HG02870 (cell line): ENCODE results near the gene SHPK.
"Not testable (repeated sequence)": the region's sequence is repeated elsewhere in the genome, so short reads cannot be mapped to it uniquely, and the experiment has no call there.

Source experiments
- ATAC-seq: cut with Tn5 transposase; IDR thresholded peaks from one replicate; pipeline ENCODE4 v1.9.1; 2021; ENCODE audit warnings: mild to moderate bottlenecking, moderate library complexity; ENCODE audit not compliant: unreplicated experiment

The SHPK gene

DNA sequence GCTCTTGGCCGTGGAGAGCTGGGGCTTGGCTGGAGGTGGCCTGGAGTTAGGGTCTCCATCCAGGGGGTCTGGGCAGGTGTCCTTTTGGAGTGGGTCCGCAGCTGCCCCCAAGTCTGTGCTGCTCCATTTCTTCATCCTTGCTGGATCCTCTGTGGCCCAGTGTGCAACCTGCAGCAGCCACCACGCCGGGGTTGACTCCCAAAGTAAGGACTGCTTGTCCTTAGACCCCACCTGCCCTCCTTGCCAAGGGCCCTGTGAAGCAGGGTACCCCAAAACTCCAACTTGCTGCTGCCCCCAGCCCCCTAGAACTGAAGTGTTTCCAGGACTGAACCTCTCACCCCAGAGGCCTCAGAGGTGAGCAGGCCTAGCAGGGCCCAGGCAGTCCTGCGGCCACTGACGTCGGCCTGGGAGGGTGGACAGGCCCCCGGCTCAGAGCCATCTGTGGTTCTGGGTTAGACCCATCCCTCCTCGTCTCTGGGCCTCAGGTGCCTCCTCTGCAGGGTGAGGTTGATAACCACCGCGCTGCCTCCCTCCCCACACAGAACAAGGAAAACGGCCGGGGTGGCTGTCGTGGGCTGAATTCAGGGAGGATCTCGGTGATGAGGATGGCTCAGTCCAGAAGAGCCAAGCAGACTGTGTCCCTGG lies 43.7 kb downstream of the SHPK start:
- ATAC-seq: no peak

DNA sequence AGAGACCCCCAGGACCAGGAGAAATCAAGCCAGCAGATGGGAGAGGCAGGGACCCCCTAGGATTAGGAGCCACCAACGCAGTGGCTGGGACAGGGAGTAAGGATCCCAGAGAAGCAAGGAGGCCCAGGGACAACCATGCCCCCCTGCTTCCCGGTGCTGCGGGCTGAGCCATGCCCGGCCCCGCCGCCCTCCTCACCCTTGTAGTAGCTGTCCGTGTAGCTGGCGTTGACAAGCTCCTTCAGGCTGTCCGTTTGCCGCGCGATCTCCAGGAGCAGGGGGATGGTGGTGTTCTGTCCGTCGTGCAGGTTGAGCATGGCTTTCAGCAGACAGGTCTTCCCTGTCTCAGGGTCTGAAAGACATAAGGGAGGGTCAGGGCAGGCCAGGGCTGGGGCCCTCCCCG lies 45.3 kb downstream of the SHPK start:
- no peak for ATAC-seq

DNA sequence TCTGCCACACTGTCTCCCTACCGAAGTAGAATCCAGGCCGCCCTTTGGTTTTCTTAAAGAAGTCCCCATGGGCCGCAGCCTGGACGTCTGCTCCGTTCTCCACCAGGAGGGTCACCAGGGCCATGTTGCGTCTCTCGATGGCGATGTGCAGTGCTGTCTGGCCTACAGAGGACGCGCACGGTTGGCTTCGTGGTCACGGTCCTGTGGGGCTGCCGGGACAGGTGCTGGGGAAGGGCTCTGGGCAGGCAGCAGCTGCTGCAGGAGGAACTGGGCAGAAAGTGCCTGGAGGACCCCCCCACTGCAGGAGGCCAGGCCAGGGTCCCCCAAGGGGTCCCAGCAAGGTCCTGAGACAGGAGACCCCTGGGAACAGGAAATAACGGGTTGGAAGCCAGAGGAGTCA lies 45.8 kb downstream of the SHPK start:
- ATAC-seq: no peak

DNA sequence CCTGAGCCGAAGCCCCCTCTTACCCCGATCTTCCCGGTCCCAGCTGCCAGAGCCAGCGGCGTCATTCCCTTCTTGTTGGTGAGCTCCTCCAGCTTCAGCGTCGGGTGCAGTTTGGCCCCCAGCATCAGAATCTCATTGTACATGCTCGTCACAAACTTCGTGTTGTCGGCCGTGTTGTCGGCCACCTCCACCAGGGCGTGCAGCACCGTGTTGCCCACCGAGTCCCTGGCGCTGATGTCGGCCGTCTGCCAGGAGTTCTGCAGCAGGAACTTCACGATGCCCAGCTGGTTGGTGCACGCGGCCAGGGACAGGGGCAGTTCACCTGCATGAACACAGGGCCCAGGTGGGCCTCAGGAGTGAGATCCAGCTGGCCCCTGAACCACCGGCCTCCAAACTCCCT lies 46.3 kb downstream of the SHPK start:
- ATAC-seq: no peak

DNA sequence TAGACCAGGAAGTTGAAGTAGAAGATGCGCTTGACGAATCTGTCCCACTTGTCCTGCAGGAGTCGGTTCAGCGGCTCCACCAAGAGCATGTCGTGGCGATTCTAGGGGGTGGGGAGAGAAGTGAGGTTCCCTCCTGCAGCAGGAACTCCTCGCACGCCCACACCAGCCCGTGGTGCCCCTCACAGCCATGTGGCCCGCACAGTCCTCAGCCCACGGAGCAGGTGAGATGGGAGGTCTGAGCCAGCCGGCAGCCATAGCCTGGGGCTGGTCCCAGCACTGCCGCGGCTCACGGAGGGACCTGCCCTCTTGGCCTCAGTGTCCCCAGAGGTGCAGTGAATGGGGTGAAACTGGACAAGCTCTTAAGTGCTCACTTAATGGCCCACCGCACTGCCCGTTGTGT lies 50.2 kb downstream of the SHPK start:
- no peak for ATAC-seq

DNA sequence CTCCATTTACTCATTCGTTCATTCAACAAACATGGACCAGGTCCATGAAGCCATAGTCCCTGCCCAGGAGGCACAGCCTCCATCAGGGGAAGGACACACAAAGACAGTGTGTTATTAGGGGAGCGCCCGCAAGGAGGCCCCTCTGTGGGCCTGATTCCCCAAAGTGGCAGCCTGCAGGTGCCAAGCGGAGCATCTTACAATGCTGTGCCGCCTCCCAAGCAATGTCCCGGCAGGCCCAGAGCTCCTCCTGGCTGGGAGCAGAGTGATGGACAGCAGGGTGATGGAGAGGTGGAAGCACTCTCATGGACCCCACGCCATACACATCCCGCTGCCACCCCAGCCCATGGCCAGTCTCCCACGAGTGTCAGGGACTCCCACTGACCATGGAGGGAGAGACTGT lies 52.6 kb downstream of the SHPK start:
- ATAC-seq: no peak

DNA sequence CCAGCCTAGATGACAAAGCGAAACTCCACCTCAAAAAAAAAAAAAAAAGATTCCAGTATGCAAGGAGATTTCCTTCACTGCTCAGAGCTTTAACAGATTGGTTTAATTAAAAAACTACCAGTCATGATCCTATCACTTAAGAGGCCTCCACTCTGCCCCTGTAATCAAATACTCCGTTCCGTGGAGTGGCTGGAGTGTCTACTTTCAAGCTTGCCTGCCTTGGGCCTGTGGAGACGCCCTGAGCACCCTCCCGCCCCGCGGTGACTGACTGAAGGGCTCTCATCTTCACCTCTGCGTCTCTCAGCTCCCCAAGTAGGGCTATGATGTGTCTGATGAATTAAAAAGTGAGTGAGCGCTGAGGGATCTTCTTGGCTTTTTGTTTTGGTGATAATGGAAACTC lies 53.1 kb downstream of the SHPK start:
- no peak for ATAC-seq

DNA sequence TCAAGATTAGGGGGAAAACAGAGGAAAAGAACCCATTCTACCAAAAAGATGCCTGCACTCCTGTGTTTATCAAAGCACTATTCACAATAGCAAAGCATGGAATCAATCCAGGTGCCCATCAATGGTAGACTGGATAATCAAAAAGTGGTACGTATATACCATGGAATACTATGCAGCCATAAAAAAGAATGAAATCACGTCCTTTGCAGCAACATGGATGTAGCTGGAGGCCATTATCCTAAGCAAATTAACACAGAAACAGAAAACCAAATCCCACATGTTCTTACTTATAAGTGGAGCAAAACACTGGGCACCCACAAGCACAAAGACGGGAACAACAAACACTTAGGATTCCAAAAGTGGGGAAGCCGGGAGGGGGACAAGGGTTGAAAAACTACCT lies 57.4 kb downstream of the SHPK start:
- ATAC-seq: not testable (repeated sequence)

DNA sequence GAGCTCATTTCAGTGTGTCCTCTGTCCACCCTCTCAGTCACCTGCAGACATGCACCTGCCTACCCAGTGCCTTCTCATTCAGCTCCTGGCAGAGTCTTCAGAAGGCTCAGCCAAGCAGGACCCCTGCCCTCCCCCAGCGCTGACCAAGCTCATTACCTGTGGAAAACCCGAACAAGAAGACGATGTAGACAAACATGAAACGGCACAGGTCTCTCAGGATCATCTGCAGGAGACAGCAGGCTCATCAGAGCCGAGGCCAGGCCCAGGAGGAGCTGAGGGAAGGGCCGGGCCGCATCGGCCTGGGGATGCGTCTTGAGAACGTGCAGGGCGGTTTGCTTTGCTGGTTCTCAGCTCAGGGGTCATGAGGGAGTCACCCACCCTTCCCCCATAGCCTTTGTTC lies 59.1 kb downstream of the SHPK start:
- no peak for ATAC-seq

DNA sequence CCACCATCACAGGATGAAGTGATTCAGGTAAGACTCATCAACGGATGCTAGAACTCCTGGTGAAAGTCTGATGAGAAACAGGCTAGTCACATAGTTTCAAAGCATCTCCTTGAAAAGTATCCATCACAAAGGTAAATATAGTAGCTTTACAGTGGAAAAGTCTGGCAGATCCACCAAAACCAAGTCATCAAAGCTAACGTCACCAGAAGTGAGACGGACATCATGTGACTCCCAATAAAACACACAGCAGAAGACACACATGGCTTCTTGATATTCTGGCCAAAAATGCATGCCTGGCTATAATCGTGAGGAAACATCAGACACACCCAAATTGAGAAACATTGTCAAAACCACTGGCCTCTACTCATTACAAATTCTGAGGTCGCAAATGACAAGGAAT lies 60.5 kb downstream of the SHPK start:
- ATAC-seq: no peak

DNA sequence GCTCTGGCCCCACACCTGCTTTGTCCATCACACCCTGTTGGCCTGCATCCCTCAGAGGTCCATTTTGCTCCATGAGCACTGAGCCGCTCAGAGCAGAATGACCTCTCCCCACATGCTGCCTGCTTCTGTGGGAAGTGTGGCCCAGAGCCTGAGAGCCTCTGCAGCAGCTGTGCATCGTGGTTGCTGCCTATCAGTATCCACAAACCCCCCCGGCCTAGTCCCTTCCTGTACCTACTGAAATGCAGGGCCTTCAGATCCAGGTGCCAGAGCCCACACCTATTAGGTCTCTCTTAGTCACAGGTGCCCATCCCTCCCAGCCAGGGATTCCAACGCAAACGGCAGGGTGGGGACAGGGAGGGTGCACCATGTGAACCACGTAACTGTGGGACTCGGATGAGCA lies 61.8 kb downstream of the SHPK start:
- no peak for ATAC-seq

DNA sequence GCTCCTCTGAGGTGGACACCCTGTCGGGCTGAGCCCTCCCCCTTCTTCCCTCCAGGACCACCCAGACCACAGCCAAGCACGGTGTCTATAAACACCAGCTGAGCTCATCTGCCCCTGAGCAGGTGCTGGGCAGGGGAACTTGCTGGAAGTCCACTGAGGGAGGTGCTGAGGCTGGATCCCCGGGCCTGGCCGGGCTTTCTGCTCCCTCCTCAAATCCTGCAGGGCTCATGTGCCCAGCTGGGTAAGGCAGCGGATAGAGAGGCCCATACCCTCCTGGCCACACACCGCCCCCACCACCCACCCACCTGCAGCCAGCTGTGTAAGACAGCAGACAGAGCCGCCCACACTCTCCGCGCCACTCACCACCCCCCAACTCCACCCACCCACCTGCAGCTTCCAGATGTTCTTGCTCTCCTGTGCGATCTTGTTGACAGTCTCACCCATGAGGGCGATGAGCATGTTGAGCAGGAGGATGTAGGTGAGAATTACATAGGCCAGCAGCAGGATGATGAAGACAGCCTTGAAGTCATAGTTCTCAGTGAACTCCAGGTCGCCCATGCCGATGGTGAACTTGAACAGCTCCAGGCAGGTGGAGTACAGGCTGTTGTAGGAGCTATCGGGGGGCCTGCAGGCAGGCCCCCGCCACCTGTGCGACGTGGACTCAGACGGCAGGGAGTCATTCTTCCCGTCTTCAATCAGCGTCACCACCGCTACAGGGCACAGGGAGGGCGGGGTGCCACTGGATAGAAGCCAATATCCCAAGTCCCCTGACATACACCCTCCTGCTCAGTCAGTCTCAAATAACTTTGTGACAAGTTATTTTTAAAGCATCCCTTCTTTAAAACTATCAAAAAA lies 62.6 kb downstream of the SHPK start:
- ATAC-seq: no peak

DNA sequence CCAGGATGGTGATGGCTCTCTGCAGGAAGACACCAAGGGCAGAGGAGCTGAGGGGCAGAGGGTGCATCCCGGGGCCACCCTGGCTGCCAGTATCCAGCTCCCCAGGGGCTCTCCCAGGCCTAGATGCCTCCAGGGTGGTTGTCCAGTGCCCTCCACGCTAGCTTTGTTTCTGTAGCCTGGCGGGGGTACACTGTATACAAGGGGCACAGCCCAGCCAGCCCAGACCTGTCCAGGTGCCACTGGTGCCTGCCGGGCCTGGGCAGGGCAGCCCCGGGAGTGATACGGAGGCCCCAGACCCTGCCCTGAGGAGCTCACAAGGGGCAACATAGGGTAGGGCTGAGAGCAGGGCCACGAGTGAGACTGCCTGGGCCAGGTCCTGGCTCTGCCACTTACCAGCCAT lies 63.8 kb downstream of the SHPK start:
- ATAC-seq: no peak

DNA sequence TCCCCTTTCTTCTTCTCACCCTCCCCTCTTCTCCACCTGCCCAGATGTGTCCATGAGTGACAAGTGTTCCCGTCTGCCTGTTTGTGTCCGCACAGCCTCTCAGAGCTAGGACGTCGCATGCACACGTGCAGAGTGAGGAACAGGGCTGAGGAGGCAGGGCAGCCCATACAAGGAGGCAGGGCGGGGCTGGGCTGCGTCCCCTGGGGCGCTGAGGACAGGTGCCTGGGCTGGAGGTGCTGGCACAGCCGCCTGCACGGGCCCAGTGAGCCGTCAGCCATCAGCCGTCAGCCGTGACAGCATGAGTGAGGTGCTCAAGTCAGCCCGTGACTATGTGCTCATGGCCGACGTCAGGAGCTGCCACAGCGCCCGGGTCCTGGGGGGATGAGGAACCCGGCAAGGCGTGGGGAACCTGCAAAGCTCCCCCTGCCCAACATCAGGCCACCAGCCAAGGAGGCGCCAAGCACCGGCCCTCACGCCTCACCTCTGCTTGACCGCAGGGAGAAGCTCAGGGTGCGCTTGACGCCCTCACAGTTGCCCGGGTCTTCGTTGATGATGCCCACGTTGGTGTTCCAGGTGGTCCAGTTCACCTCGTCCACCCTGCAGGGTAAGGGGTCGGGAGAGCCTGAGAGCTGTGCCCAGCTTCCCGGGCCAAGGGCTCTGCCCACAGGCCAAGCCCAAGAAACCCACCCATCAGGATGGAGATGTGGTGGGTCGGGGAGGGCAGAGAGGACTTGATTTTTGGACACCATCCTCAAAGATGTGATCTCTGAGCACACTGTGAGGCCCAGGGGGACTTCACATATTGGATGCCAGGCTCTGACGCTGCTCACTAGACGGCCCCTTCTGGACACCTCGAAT lies 64.8 kb downstream of the SHPK start:
- no peak for ATAC-seq

DNA sequence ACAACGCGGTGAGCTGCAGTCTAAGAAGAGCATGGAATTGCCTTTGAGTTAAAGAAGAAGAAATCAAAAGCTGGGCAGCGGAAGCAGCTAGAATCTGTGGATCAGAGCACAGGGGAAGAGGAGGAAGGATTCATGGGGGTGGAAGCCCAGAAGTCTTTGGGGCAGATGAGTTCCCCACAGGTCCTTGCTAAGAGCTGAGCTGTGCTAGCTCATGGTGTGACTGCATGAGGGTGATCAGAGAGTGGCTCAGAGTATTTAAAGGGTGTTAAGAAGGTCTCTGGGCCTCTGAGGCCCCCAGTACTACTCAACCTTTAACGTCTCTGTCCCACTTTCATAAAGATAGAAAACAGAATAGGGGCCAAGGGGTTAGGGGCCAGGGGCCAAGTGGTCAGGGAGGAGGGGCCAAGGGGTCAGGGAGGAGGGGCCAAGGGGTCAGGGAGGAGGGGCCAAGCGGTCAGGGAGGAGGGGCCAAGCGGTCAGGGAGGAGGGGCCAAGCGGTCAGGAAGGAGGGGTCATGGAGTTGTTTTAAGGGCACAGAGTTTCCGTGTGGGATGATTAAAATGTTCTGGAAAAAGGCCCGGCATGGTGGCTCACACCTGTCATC lies 66.4 kb downstream of the SHPK start:
- no peak for ATAC-seq

DNA sequence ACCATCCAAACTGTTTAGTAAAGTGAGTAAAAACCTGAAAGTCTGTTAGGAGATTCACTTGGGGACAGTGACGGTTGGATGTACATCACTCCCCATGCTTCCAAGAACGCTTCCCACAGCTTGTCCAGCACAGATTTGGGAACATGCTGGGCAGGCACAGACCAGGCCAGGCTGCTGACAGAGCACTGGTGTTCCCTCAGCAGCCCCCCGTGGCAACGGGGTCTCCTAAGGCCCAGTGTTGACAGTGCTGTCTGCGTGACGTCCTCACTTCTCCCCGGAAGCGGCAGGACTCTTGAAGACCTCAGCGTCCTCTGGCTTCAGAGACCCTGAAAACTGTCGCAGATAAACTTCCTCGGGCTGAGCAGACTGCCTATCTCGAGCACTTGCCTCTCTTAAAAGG lies 69.5 kb downstream of the SHPK start:
- ATAC-seq: no peak

DNA sequence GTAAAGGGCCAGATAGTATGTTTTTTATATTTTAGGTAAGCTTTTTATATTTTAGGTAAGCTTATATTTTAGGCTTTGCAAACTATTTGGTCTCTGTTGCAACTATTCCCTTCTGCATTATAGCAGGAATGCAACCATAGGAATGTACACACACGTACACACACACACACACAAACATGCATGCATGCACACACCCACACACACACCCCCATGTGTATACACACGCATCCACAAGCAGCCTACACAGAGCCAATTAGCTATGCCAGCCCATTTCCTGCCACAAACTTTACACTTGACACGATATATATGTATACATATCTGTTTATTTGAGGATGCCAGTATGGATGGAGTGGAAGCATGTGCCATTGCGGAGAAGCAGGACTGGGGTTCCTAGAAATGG lies 70.9 kb downstream of the SHPK start:
- no peak for ATAC-seq

DNA sequence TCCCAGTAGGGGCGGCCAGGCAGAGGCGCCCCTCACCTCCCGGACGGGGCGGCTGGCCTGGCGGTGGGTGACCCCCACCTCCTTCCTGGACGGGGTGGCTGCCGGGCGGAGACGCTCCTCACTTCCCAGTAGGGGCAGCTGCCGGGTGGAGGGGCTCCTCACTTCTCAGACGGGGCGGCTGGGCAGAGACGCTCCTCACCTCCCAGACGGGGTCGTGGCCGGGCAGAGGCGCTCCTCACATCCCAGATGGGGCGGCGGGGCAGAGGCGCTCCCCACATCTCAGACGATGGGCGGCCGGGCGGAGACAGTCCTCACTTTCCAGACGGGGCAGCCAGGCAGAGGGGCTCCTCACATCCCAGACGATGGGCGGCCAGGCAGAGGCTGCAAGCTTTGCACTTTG lies 71.8 kb downstream of the SHPK start:
- ATAC-seq: not testable (repeated sequence)

DNA sequence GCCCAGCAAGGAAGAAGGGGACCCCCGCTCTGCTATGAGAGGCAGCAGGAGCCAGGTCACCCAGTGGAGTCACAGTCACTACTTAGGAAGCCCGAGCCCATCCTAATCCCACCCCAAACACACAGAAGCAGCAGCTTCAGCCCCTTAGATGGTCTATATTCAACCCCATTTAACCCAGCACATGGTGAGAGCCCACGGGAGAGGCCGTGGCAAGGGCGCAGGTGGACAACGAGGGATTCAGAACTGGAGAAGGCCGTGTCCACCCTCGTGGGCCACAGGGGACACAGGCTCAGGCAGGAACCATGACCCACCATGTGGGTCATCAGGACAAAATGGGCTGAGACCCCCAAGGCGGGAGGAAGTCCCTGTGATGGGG lies 76.8 kb downstream of the SHPK start:
- ATAC-seq: no peak

DNA sequence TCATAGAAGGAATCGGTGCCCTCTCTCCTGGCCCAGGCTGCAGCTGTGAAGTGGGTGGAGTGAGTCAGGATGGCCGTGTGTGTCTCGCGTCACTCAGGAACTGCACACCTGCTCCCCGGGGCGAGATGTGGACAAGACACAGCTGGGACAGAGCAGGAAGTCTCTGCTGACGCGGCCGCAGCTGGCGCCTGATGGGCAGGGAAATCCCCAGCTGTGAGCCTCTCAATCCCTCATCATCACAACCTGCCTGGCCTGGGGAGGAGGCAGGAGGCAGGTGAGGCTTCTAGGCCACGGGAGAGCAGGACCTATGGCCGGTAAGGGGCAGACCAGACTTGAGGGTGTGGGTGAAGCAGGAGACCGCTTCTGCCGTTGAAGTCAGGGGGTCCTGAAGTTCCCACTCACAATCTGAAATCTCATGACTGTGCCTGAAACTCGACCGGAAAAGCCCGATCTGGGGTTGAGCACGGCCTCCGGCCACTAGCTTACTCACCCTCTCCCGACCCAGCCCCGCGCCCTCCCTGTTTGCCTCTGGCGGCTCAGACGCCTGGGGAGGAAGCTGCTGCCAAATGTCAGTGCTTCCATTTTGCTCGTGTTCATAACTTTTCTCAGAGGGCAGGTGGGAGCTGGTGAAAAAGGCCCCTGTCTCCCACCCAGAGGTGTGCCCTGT lies 77.3 kb downstream of the SHPK start:
- ATAC-seq: peak; percentile 68
